HepG2 (cell line): ENCODE results near the gene MFGE8. TPM values are rescaled to one million over a fixed set of nuclear protein-coding genes. Genes with fewer than 3 reads are reported as not detected.

Experiments
- ATAC-seq: fragments of 200-7000 bp; cut with Tn5 transposase; 3 replicates; pipeline ENCODE4 v1.9.1; 2020; ENCODE audit warnings: mild to moderate bottlenecking, moderate library complexity
- BruUV-seq: library from RNA; stranded (reverse); fragments of 400-500 nt; replicated peaks from 2 replicates; lab custom pipeline; 2021; lab: Mats Ljungman, UMichigan
- CTCF ChIA-PET: fragments of 300-600 bp; formaldehyde crosslinking; extraction: SDS; loops from one replicate; lab custom pipeline; 2021; ENCODE audit warnings: low total read pairs, inconsistent platforms, low intra/inter-chr PET ratio; lab: Yijun Ruan, JAX
- POLR2A ChIA-PET: fragments of 350-600 bp; sonication (Branson Sonifier 250); formaldehyde crosslinking; loops from one replicate; lab custom pipeline; 2020; ENCODE audit warnings: antibody characterized with exemption, inconsistent platforms; lab: Yijun Ruan, JAX
- DNase-seq: peaks from one replicate; pipeline ENCODE4 v3.0.0-alpha.2; 2015; ENCODE audit warnings: low spot score
- FAIRE-seq: peaks from 3 replicates; lab custom pipeline; 2011; peaks lifted over from hg19 to GRCh38; lab: Jason Lieb, UNC
- H2AFZ ChIP-seq: one replicate; pipeline ENCODE4 v1.6.1; 2011; ENCODE audit warnings: low read length, inconsistent platforms
- H3K27ac ChIP-seq: fragments of 300-600 bp; 3 replicates; pipeline ENCODE4 v1.8.0; 2011; ENCODE audit warnings: mixed run types, mild to moderate bottlenecking, mixed read lengths, low read length, inconsistent platforms; ENCODE audit not compliant: insufficient read depth; ENCODE audit errors: extremely low read length
- H3K27me3 ChIP-seq, 2 experiments: fragments of 200-600 bp in 1 of 2; 2 replicates in 1 of 2; 3 replicates in 1 of 2; pipeline versions ENCODE4 v1.6.0 to v1.8.0; 2011; ENCODE audit warnings: low read length in 2 of 2, mild to moderate bottlenecking in 2 of 2, moderate library complexity in 2 of 2, inconsistent platforms in 1 of 2; ENCODE audit not compliant: insufficient read depth in 2 of 2, control insufficient read depth in 1 of 2
- H3K36me3 ChIP-seq, 2 experiments: fragments of 200-600 bp in 1 of 2; replicated peaks in 1 of 2; 2 replicates in 1 of 2; 3 replicates in 1 of 2; pipeline versions ENCODE4 v1.5.1 to v1.8.0; 2011; ENCODE audit warnings: low read length in 2 of 2, inconsistent platforms in 1 of 2; ENCODE audit not compliant: insufficient read depth in 2 of 2, control insufficient read depth in 1 of 2
- H3K4me1 ChIP-seq: 2 replicates; pipeline ENCODE4 v1.5.1; 2012; ENCODE audit warnings: low read length, inconsistent platforms; ENCODE audit not compliant: insufficient read depth
- H3K4me2 ChIP-seq: 2 replicates; pipeline ENCODE4 v1.6.0; 2011; ENCODE audit warnings: low read depth, low read length, inconsistent platforms
- H3K4me3 ChIP-seq, 3 experiments: fragments of 200-600 bp in 1 of 3; sonication (generic), shearing (Covaris generic) in 1 of 3; replicated peaks in 1 of 3; 2 replicates each; pipeline ENCODE4 v1.5.1; 2011 to 2016; ENCODE audit warnings: low read length in 3 of 3, inconsistent platforms in 2 of 3, low read depth in 2 of 3, mild to moderate bottlenecking in 2 of 3, control low read depth in 1 of 3, mixed read lengths in 1 of 3; ENCODE audit not compliant: insufficient read depth in 1 of 3
- H3K79me2 ChIP-seq: one replicate; pipeline ENCODE4 v1.6.1; 2011; ENCODE audit warnings: low read length, inconsistent platforms; ENCODE audit not compliant: insufficient read depth
- H3K9ac ChIP-seq: 2 replicates; pipeline ENCODE4 v1.6.0; 2011; ENCODE audit warnings: mild to moderate bottlenecking, low read depth, low read length, inconsistent platforms; ENCODE audit not compliant: insufficient read depth
- H3K9me3 ChIP-seq: 2 replicates; pipeline ENCODE4 v1.5.1; 2012; ENCODE audit warnings: mild to moderate bottlenecking, low read length
- H4K20me1 ChIP-seq: 2 replicates; pipeline ENCODE4 v1.6.0; 2011; ENCODE audit warnings: inconsistent platforms, mild to moderate bottlenecking, low read length, moderate library complexity; ENCODE audit not compliant: insufficient read depth
- ELF4 ChIP-seq: sonication (generic); formaldehyde crosslinking; IDR thresholded peaks from 2 replicates; pipeline ENCODE4 v1.5.0; 2020; ENCODE audit warnings: missing genetic modification reagents, mild to moderate bottlenecking, moderate library complexity, borderline replicate concordance
- HMGXB3 ChIP-seq: sonication (generic); formaldehyde crosslinking; IDR thresholded peaks from 2 replicates; pipeline ENCODE4 v1.4.0; 2020; ENCODE audit warnings: missing genetic modification reagents, borderline replicate concordance
- MIXL1 ChIP-seq: IDR thresholded peaks from 2 replicates; pipeline ENCODE4 v1.6.1; 2016
- U2AF2 ChIP-seq: fragments of 200-400 bp; formaldehyde crosslinking; IDR thresholded peaks from 2 replicates; pipeline ENCODE4 v1.6.1; 2017; ENCODE audit warnings: low read depth, mild to moderate bottlenecking, low read length
- ZNF383 ChIP-seq: sonication (generic); formaldehyde crosslinking; IDR thresholded peaks from 2 replicates; pipeline ENCODE4 v1.4.0; 2020; ENCODE audit warnings: missing genetic modification reagents, mild to moderate bottlenecking, borderline replicate concordance
- ZNF788 ChIP-seq: sonication (generic); formaldehyde crosslinking; IDR thresholded peaks from 2 replicates; pipeline ENCODE4 v1.5.0; 2020; ENCODE audit warnings: mild to moderate bottlenecking, missing genetic modification reagents, borderline replicate concordance
- WGBS: methylation state at CpG from one replicate; pipeline ENCODE4 v1.1.6; 2017; ENCODE audit warnings: low lambda C conversion rate; 5-methylcytosine and 5-hydroxymethylcytosine counted together
- in situ Hi-C: cut with HindIII; loops from 2 replicates; pipeline ENCODE4 v1.10.0; 2017; ENCODE audit warnings: low pct_unique_long_range_greater_than_20kb; ENCODE audit not compliant: extremely low pct_ligation_motif_present
- intact Hi-C: fragments of 100-400 bp; cut with micrococcal nuclease; formaldehyde crosslinking; loops from one replicate; pipeline ENCODE4 v1.10.0; 2022; ENCODE audit not compliant: unreplicated experiment
- polyA plus RNA-seq, 8 experiments: library from polyadenylated mRNA; depleted of rRNA in 3 of 8; stranded (reverse) in 7 of 8; unstranded in 1 of 8; fragments of >200 nt; fragmentation: Illumina TruSeq in 4 of 8; extraction: Trizol in 4 of 8; gene quantifications; 2 replicates each; pipeline versions ENCODE4 v1.2.1 to v1.2.3, GENCODE V29; 2011 to 2016; ENCODE audit warnings: low read depth in 4 of 8, missing spikeins in 1 of 8, mixed read lengths in 1 of 8; ENCODE audit not compliant: insufficient read depth in 1 of 8
- total RNA-seq, 5 experiments: library from RNA; depleted of rRNA; stranded (reverse); fragments of >200 nt; fragmentation: Illumina TruSeq; extraction: Trizol; gene quantifications; 2 replicates each; pipeline ENCODE4 v1.2.3, GENCODE V29; 2016; ENCODE audit warnings: low read depth in 1 of 5
- TF ChIP-seq, protein P1 (sequence below): sonication (generic); formaldehyde crosslinking; IDR thresholded peaks from 2 replicates; pipeline ENCODE4 v1.8.0; 2022; ENCODE audit warnings: missing genetic modification reagents, mild to moderate bottlenecking, inconsistent platforms, borderline replicate concordance

The MFGE8 gene
- total and polyA plus RNA-seq, 2 of the 13 experiments (the other 11 are each of a cell fraction or from before 2014, with no cell fraction given): 3.4 to 22.1 TPM

DNA sequence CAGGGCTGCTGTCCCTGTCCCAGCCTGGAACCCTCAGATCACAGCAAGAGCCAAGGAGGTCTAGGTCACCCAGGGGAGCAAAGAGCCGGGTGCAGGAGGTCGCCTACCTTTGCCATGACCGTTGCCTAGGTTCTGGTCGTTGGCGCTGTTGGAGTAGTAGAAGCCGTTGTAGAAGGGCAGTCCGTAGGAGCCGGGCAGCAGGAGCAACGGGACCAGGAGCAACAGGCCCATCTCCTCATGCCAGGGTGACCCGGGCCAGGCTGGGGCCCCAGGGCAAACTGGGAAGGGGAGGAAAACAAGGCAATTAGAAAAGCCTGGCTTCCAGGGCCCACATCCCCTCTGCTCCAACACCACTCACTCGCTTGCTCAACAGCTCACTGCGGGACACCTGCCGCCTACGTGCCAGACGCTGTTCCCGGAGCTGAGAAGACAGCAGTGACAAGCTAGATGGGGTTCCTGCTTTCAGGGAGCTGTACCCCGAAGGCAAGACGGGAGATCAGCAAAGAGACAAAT, 26.1 kb downstream of the MFGE8 start (continued):
- TF ChIP-seq, protein P1, sequence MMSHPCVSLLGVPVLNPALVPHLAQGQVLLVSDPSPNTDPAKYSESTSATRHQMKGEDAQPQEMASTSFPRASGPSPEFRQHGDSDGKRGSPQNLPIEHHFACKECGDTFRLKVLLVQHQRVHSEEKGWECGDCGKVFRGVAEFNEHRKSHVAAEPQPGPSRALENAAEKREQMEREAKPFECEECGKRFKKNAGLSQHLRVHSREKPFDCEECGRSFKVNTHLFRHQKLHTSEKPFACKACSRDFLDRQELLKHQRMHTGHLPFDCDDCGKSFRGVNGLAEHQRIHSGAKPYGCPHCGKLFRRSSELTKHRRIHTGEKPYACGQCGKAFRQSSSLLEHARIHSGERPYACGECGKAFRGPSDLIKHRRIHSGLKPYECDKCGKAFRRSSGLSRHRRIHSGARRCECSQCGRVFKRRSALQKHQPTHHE (CRISPR knock-in tag): no peak

- DNase-seq: no peak
- no peak overlapping the region for H3K27ac ChIP-seq
- no peak overlapping the region for H3K4me2 ChIP-seq
- H3K9ac ChIP-seq: no peak overlapping the region
- no peak overlapping the region for H3K4me3 ChIP-seq
- H2AFZ ChIP-seq: no peak overlapping the region
- H3K9me3 ChIP-seq: no peaks in the 10 kb centered on the region
- in situ Hi-C loops (no loop called here), intact Hi-C loops (no loop called here)
- no peak for ATAC-seq
- H3K36me3 ChIP-seq: no peaks in the 10 kb centered on the region
- ChIA-PET POLR2A (no interaction called here), CTCF (no interaction called here)
- peaks cover 6 to 17% of the 10 kb centered on the region in 2 experiments; a peak in 4 of 5 replicates for H3K27me3 ChIP-seq
- no peaks in the 10 kb centered on the region for H3K79me2 ChIP-seq
- 53% methylated on average over 3 of the region's 4 CpGs for WGBS
- H4K20me1 ChIP-seq: no peaks in the 10 kb centered on the region
- BruUV-seq: no TSS peak
- no peaks in the 10 kb centered on the region for H3K4me1 ChIP-seq
- no peak for FAIRE-seq
- no peak for TF ChIP-seq HMGXB3 (CRISPR knock-in tag)
- TF ChIP-seq MIXL1 (CRISPR knock-in tag): no peak
- no peak for TF ChIP-seq ZNF788
- no peak for TF ChIP-seq U2AF2
- no peak for TF ChIP-seq ZNF383 (CRISPR knock-in tag)
- TF ChIP-seq ELF4: no peak
These were observed 30.4 kb downstream of the MFGE8 start for GRCh38 chr15:88882785-88883184.
